ENCODE results near the gene AKR7A3.

GRCh38 chr1:19283891-19284290 lies 4.7 kb downstream of the AKR7A3 start:
- no peak for TF ChIP-seq CTCF (IDR thresholded peaks at IDR 0.05)
- no peak for TF ChIP-seq POLR2A (IDR thresholded peaks at IDR 0.05)

Measured in right lobe of liver (tissue), 4 donors.